ENCODE results near the gene ADAMTS16.

ADAMTS16 gene

GRCh38 chr5:5275211-5275610 is 135.1 kb downstream of the ADAMTS16 start:
- no peaks in the 10 kb centered on the region for H3K9me3 ChIP-seq (ENCODE audit: control insufficient read depth, low read length)
- no peaks in the 10 kb centered on the region for H3K27me3 ChIP-seq (ENCODE audit: control insufficient read depth, insufficient read depth, low read length, poor library complexity, severe bottlenecking)
- no peak overlapping the region for H3K27ac ChIP-seq (ENCODE audit: insufficient read depth, low read depth, low read length, poor library complexity, severe bottlenecking)
- WGBS, 2 experiments, result 100% methylated on average over 1 of the region's 1 CpG; no CpG with 5 or more reads in 1 of the 2 experiments
- no peak overlapping the region for H3K4me3 ChIP-seq (ENCODE audit: insufficient read depth, low read depth, low read length)
- no peaks in the 10 kb centered on the region for H3K36me3 ChIP-seq (ENCODE audit: control insufficient read depth, insufficient read depth, low read length)
- H3K4me1 ChIP-seq (ENCODE audit: control insufficient read depth, insufficient read depth, low read length), result peaks cover 9% of the 10 kb centered on the region

DNA sequence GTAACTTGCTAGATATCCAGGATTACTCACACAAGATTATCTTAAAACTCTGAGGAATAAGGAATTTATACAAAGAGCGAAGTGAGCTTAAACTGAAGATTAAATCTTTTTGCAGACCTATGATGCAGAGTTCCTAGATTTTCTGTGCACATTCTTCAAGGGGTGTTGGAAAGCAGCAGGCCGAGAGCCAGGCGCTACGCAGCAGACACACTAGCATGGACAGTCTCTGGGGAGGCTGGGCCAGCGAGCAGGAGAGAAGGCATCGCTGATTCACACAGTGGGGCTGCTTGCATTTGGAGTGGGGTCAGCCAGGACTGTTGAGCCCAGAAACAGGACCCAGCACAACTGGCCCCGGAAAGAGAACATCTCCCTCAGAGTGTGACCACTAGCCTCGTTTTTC is 136.3 kb downstream of the ADAMTS16 start:
- H3K4me1 ChIP-seq (ENCODE audit: control insufficient read depth, insufficient read depth, low read length), result peaks cover 7% of the 10 kb centered on the region
- no peak overlapping the region for H3K4me3 ChIP-seq (ENCODE audit: insufficient read depth, low read depth, low read length)
- no peaks in the 10 kb centered on the region for H3K27me3 ChIP-seq (ENCODE audit: control insufficient read depth, insufficient read depth, low read length, poor library complexity, severe bottlenecking)
- no peak overlapping the region for H3K27ac ChIP-seq (ENCODE audit: insufficient read depth, low read depth, low read length, poor library complexity, severe bottlenecking)
- H3K9me3 ChIP-seq (ENCODE audit: control insufficient read depth, low read length), result no peaks in the 10 kb centered on the region
- H3K36me3 ChIP-seq (ENCODE audit: control insufficient read depth, insufficient read depth, low read length), result no peaks in the 10 kb centered on the region
- WGBS, 2 experiments, result 87 to 89% methylated on average over 7 to 8 of the region's 8 CpGs

DNA sequence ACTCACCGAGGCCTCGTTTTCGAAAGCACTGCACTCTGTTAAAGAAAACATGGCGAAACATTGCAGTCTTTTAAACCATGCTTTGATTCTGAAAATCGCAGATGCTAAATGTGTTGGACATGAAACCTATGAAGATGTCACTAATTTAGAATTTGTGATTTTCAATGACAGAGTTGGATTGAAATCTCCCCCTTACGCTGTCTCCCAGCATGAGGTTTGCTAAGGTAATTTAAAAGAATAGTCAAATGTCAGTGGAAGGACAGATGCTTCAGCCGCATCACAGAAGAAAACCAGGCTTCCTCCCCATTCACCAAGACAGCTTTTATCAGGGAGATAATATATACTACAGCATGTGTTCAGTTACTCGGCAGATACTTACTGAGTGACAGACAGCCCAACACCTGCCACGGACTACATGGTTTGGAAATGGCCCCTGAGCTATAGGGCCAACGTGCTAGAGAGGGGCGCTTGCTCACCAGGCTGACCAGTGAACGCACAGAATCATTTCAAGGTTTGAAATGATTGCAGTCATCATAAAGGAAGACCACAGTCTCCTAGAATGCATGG is 136.9 kb downstream of the ADAMTS16 start:
- Histone ChIP-seq H3K4me3 (ENCODE audit: insufficient read depth, low read depth, low read length) (no peak overlapping the region), H3K4me1 (ENCODE audit: control insufficient read depth, insufficient read depth, low read length) (peaks cover 1% of the 10 kb centered on the region), H3K9me3 (ENCODE audit: control insufficient read depth, low read length) (no peaks in the 10 kb centered on the region), H3K27ac (ENCODE audit: insufficient read depth, low read depth, low read length, poor library complexity, severe bottlenecking) (no peak overlapping the region), H3K27me3 (ENCODE audit: control insufficient read depth, insufficient read depth, low read length, poor library complexity, severe bottlenecking) (no peaks in the 10 kb centered on the region), H3K36me3 (ENCODE audit: control insufficient read depth, insufficient read depth, low read length) (no peaks in the 10 kb centered on the region)
- WGBS, 2 experiments, result 72 to 74% methylated on average over 11 to 12 of the region's 12 CpGs

DNA sequence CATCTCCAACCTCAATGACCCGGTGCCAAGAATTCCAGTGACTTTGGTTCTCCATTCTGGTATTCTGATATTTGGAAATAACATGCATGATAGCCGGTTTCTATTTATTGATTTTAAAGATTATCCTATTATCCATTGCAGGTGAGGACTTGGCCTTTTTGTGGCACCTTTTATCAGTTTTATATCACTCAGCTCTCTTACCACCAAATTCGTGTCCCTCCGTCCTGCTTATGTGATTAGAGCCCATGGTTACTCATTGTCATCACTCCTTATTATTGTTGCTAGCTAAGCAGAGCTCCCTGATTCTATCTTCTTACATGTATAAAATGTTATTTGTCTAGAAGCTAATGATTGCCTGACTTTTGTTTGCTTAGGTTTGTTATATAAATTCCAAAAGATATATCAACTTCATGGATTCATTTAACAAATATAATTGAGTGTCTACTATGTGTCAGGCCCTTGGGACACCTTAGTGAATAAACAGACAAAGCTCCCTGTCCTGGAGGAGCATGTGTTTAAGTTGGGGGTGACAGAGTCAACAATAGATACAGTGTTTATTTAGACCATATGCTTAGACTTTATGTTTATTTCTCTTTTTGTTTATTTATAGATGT is 138.2 kb downstream of the ADAMTS16 start:
- no peaks in the 10 kb centered on the region for H3K27me3 ChIP-seq (ENCODE audit: control insufficient read depth, insufficient read depth, low read length, poor library complexity, severe bottlenecking)
- 84 to 96% methylated on average over 3 to 4 of the region's 4 CpGs for WGBS, 2 experiments
- H3K9me3 ChIP-seq (ENCODE audit: control insufficient read depth, low read length), result no peaks in the 10 kb centered on the region
- no peak overlapping the region for H3K4me3 ChIP-seq (ENCODE audit: insufficient read depth, low read depth, low read length)
- no peaks in the 10 kb centered on the region for H3K36me3 ChIP-seq (ENCODE audit: control insufficient read depth, insufficient read depth, low read length)
- H3K27ac ChIP-seq (ENCODE audit: insufficient read depth, low read depth, low read length, poor library complexity, severe bottlenecking), result no peak overlapping the region
- H3K4me1 ChIP-seq (ENCODE audit: control insufficient read depth, insufficient read depth, low read length), result no peaks in the 10 kb centered on the region

DNA sequence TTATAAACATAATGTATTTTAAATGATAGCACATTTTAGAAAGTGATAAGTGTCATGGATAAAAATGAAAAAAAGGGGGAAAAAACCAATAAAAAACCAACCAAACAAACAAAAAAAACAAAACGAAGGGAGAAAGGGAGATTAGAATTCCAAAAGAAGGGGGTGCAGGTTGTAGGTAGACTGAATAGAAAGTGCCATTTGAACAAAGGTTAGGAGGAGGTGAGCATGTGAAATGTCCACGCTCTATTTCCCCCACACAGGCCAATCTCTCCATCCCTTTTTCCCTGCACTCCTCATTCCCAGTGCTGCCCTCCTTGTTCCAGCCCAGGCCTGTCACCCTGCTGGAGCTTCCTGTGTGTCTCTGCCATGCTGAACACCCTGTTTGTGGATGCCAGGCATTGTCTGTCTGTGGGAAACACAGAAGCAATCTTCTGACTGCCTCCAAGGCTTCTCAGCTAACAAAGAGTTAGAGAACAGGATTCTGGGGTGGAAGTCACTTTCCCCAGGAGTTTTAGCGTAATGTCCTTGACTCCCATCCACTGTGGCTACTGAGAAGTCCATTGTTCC is 138.8 kb downstream of the ADAMTS16 start:
- Histone ChIP-seq H3K4me1 (ENCODE audit: control insufficient read depth, insufficient read depth, low read length) (no peaks in the 10 kb centered on the region), H3K27ac (ENCODE audit: insufficient read depth, low read depth, low read length, poor library complexity, severe bottlenecking) (no peak overlapping the region), H3K27me3 (ENCODE audit: control insufficient read depth, insufficient read depth, low read length, poor library complexity, severe bottlenecking) (no peaks in the 10 kb centered on the region), H3K9me3 (ENCODE audit: control insufficient read depth, low read length) (no peaks in the 10 kb centered on the region), H3K4me3 (ENCODE audit: insufficient read depth, low read depth, low read length) (no peak overlapping the region), H3K36me3 (ENCODE audit: control insufficient read depth, insufficient read depth, low read length) (no peaks in the 10 kb centered on the region)
- 76 to 84% methylated on average over 2 to 3 of the region's 3 CpGs for WGBS, 2 experiments

GRCh38 chr5:5285906-5286305 is 145.8 kb downstream of the ADAMTS16 start:
- no peaks in the 10 kb centered on the region for H3K4me1 ChIP-seq (ENCODE audit: control insufficient read depth, insufficient read depth, low read length)
- no peak overlapping the region for H3K27ac ChIP-seq (ENCODE audit: insufficient read depth, low read depth, low read length, poor library complexity, severe bottlenecking)
- no peaks in the 10 kb centered on the region for H3K9me3 ChIP-seq (ENCODE audit: control insufficient read depth, low read length)
- no peak overlapping the region for H3K4me3 ChIP-seq (ENCODE audit: insufficient read depth, low read depth, low read length)
- H3K36me3 ChIP-seq (ENCODE audit: control insufficient read depth, insufficient read depth, low read length), result no peaks in the 10 kb centered on the region
- no peaks in the 10 kb centered on the region for H3K27me3 ChIP-seq (ENCODE audit: control insufficient read depth, insufficient read depth, low read length, poor library complexity, severe bottlenecking)
- 97% methylated on average over 3 of the region's 3 CpGs for WGBS, 2 experiments

DNA sequence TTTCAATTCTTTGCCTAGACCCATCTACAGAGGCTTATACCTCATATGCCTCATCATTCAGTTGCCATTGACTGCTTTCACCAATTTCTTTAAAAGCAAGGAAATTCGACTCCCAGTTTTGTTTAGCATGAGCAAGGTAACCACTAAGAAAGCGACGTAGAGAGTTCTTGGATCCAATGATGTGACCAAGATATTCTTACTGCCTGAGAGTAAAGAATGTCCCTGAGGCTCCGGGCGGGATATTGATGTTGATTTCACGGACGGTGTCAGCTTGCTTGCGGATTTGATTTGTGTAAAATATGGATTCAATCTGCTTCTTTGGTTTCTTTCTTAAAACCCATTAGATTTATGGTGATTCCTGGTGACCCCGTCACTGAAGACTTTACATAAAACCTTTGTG is 147.3 kb downstream of the ADAMTS16 start:
- WGBS, 2 experiments, result 96% methylated on average over 9 of the region's 9 CpGs
- Histone ChIP-seq H3K27me3 (ENCODE audit: control insufficient read depth, insufficient read depth, low read length, poor library complexity, severe bottlenecking) (no peaks in the 10 kb centered on the region), H3K4me1 (ENCODE audit: control insufficient read depth, insufficient read depth, low read length) (no peaks in the 10 kb centered on the region), H3K36me3 (ENCODE audit: control insufficient read depth, insufficient read depth, low read length) (no peaks in the 10 kb centered on the region), H3K27ac (ENCODE audit: insufficient read depth, low read depth, low read length, poor library complexity, severe bottlenecking) (no peak overlapping the region), H3K9me3 (ENCODE audit: control insufficient read depth, low read length) (no peaks in the 10 kb centered on the region), H3K4me3 (ENCODE audit: insufficient read depth, low read depth, low read length) (no peak overlapping the region)

GRCh38 chr5:5288201-5288600 is 148.1 kb downstream of the ADAMTS16 start:
- Histone ChIP-seq H3K27ac (ENCODE audit: insufficient read depth, low read depth, low read length, poor library complexity, severe bottlenecking) (no peak overlapping the region), H3K4me1 (ENCODE audit: control insufficient read depth, insufficient read depth, low read length) (no peaks in the 10 kb centered on the region), H3K36me3 (ENCODE audit: control insufficient read depth, insufficient read depth, low read length) (no peaks in the 10 kb centered on the region), H3K9me3 (ENCODE audit: control insufficient read depth, low read length) (no peaks in the 10 kb centered on the region), H3K4me3 (ENCODE audit: insufficient read depth, low read depth, low read length) (no peak overlapping the region), H3K27me3 (ENCODE audit: control insufficient read depth, insufficient read depth, low read length, poor library complexity, severe bottlenecking) (no peaks in the 10 kb centered on the region)
- WGBS, 2 experiments, result 82 to 86% methylated on average over 8 of the region's 8 CpGs

- Histone ChIP-seq H3K27ac (ENCODE audit: insufficient read depth, low read depth, low read length, poor library complexity, severe bottlenecking) (no peak overlapping the region), H3K9me3 (ENCODE audit: control insufficient read depth, low read length) (no peaks in the 10 kb centered on the region), H3K4me1 (ENCODE audit: control insufficient read depth, insufficient read depth, low read length) (no peaks in the 10 kb centered on the region), H3K36me3 (ENCODE audit: control insufficient read depth, insufficient read depth, low read length) (no peaks in the 10 kb centered on the region), H3K4me3 (ENCODE audit: insufficient read depth, low read depth, low read length) (no peak overlapping the region), H3K27me3 (ENCODE audit: control insufficient read depth, insufficient read depth, low read length, poor library complexity, severe bottlenecking) (no peaks in the 10 kb centered on the region)
- WGBS, 2 experiments, result 88 to 96% methylated on average over 2 of the region's 2 CpGs
Measured at GRCh38 chr5:5289537-5289936, 149.4 kb downstream of the ADAMTS16 start.

DNA sequence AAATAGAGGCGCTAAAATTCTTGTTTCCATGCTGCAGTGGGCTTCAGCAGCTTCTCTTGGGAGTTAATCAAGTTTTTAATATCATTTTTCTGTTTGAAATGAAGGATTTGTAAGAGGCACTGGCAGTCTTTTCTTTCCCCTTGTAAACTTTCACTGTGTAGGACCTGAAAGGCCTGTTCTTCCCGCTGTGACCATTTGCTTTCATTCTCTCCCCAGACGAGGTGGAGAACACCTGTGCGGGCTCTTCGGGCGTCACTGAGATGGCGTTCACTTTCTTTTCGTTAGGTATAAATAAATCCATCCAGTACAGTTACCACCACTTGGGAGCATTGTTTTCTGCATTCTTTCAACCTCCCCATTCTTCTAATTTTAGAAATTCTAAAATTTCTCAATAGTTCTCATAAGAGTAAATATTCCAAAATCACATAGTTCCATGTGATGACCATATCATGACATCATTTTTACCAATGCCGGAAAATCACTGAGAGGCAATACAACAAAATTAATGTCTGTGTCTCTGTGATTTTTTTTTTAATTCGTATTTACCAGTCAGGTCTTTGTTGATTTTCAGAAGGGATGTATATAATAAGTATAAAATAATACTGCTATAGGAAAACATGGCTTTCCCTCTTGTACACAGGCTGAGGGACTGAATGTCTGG is 150.7 kb downstream of the ADAMTS16 start:
- H3K36me3 ChIP-seq (ENCODE audit: control insufficient read depth, insufficient read depth, low read length), result no peaks in the 10 kb centered on the region
- no peak overlapping the region for H3K27ac ChIP-seq (ENCODE audit: insufficient read depth, low read depth, low read length, poor library complexity, severe bottlenecking)
- H3K9me3 ChIP-seq (ENCODE audit: control insufficient read depth, low read length), result no peaks in the 10 kb centered on the region
- 87 to 90% methylated on average over 9 to 10 of the region's 10 CpGs for WGBS, 2 experiments
- no peak overlapping the region for H3K4me3 ChIP-seq (ENCODE audit: insufficient read depth, low read depth, low read length)
- H3K4me1 ChIP-seq (ENCODE audit: control insufficient read depth, insufficient read depth, low read length), result no peaks in the 10 kb centered on the region
- no peaks in the 10 kb centered on the region for H3K27me3 ChIP-seq (ENCODE audit: control insufficient read depth, insufficient read depth, low read length, poor library complexity, severe bottlenecking)

Data from ectodermal cell (in vitro differentiated cells).